Gastroesophageal sphincter (tissue), 4 donors: Measurements from ENCODE around the gene TMEM135. TPM values are rescaled to one million over a fixed set of nuclear protein-coding genes. Genes with fewer than 3 reads are reported as not detected.

Experiments used
- ATAC-seq: fragments of 150-250 bp; one replicate; pipeline ENCODE4 v1.9.1; 2016; ENCODE audit warnings: mild to moderate bottlenecking, moderate library complexity
- H3K27ac ChIP-seq, 4 donors: fragments of 200-600 bp; sonication (generic) in 3 of 4; 1 replicate in 3 of 4; 2 replicates in 1 of 4; pipeline ENCODE4 v1.5.1; 2016 to 2019
- H3K27me3 ChIP-seq: fragments of 200-600 bp; sonication (generic); one replicate; pipeline ENCODE4 v1.5.1; 2019
- H3K36me3 ChIP-seq, 2 donors: fragments of 200-600 bp; sonication (generic); one replicate each; pipeline ENCODE4 v1.5.1; 2019; ENCODE audit warnings: control low read depth in 1 of 2
- H3K4me1 ChIP-seq, 3 donors: fragments of 200-600 bp; sonication (generic); 1 replicate in 2 of 3; 2 replicates in 1 of 3; pipeline ENCODE4 v1.5.1; 2016 to 2019; ENCODE audit warnings: control low read depth in 2 of 3
- H3K4me3 ChIP-seq, 2 donors: fragments of 200-600 bp; sonication (generic); one replicate each; pipeline ENCODE4 v1.5.1; 2019; ENCODE audit warnings: mild to moderate bottlenecking in 1 of 2, moderate library complexity in 1 of 2
- H3K9me3 ChIP-seq, 3 donors: fragments of 200-600 bp; sonication (generic); one replicate each; pipeline ENCODE4 v1.5.1; 2017 to 2019; ENCODE audit warnings: control low read depth in 2 of 3
- CTCF ChIP-seq, 4 experiments: fragments of 200-600 bp in 2 of 4; fragments of 450-650 bp in 2 of 4; sonication (generic) in 1 of 4; IDR thresholded peaks; one replicate each; pipeline ENCODE4 v1.5.1; 2017 to 2019; ENCODE audit warnings: antibody characterized with exemption in 4 of 4, mild to moderate bottlenecking in 2 of 4, moderate library complexity in 2 of 4
- EP300 ChIP-seq: sonication (generic); formaldehyde crosslinking; IDR thresholded peaks from one replicate; pipeline ENCODE4 v1.6.1; 2017; ENCODE audit warnings: antibody characterized with exemption, mild to moderate bottlenecking
- POLR2A ChIP-seq, 2 donors: fragments of 450-650 bp; IDR thresholded peaks; one replicate each; pipeline ENCODE4 v1.6.1; 2017; ENCODE audit warnings: antibody characterized with exemption in 2 of 2, mild to moderate bottlenecking in 2 of 2, moderate library complexity in 1 of 2
- POLR2AphosphoS5 ChIP-seq: sonication (generic); formaldehyde crosslinking; IDR thresholded peaks from one replicate; pipeline ENCODE4 v1.6.1; 2017; ENCODE audit warnings: antibody characterized with exemption
- WGBS, 2 donors: methylation state at CpG; one replicate each; pipeline ENCODE4 v1.1.5; 2018; ENCODE audit warnings: low coverage in 1 of 2; 5-methylcytosine and 5-hydroxymethylcytosine counted together
- total RNA-seq, 4 donors: library from RNA; depleted of rRNA; stranded (reverse); fragments of >200 nt; gene quantifications; one replicate each; pipeline ENCODE4 v1.1.0, GENCODE V29; 2016

The TMEM135 gene
- total RNA-seq, 4 donors from 2014 or later = 9.6 to 25.7 (median 17.0) TPM

DNA sequence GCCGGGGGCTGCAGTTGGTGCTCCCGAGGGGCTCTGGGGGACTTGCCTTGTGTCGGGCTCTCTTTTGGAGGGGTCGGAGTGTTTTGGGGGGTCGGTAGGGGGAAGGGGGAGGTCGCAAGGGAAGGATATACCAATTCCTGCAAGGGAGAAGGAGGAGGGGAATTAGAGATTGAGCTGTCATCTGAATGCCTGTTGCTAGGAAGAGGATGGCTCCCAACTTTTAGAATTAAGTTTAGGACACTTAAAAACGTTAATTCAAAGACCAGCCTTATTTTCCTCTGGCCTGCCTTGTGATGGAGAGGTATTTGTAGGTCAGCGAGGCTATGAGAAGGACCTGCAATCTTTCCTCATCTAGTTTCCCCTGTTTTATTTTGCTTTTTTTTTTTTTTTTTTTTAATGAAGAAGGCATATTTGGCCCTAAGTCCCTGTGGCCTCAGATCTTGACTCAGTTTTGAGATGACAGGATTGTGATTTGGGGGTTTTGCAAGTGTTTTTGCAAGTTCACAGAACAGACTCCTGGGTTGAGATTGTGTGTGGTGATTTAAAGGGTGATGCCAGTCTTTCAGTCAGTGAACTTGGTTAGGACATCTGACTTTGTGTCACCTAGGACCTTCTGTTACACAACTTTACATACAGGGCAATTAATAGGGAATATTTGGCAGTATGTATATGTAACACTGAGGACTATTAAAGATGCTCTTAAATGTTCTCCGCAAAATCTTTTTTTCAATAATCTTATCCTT, 672 bp downstream of the TMEM135 start:
- 17 to 23% methylated on average over 3 to 4 of the region's 9 CpGs for WGBS, 2 donors
- Histone ChIP-seq H3K36me3 (peaks cover 0 to 6% of the 10 kb centered on the region in 2 donors), H3K9me3 (no peaks in the 10 kb centered on the region), H3K4me3 (peak overlapping the region; percentile 64 to 86), H3K27me3 (no peaks in the 10 kb centered on the region), H3K27ac (peak overlapping the region; percentile 13 to 91 (median 90)), H3K4me1 (peaks cover 3 to 44% (median 5%) of the 10 kb centered on the region in 3 donors)
- no peak for ATAC-seq
- TF ChIP-seq EP300 (no peak), CTCF (IDR thresholded peaks at IDR 0.05) (no peak), POLR2A (IDR thresholded peaks at IDR 0.05) (no peak)

DNA sequence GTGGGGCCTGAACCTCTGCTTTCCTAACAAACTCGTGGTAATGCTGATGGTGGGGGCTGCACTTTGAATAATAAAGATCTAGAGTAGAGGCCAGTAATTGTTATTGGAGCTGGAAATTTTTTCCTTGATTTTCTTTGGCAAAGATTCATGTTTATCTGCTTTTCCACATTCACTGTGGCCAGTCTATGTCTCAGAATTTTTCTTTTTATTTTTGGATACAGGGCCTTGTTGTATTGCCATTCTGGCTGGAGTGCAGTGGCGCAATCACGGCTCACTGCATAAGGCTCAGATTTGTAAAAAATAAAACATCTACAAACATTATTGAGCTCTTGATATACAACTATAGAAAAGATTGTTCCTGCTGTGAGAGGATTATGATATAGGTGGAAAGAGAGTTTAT, 1.6 kb downstream of the TMEM135 start:
- no peaks in the 10 kb centered on the region for H3K9me3 ChIP-seq
- peaks cover 3 to 44% (median 5%) of the 10 kb centered on the region in 3 donors for H3K4me1 ChIP-seq
- no peak overlapping the region for H3K27ac ChIP-seq
- no peak for ATAC-seq
- WGBS, 2 donors = 25 to 31% methylated on average over 3 of the region's 3 CpGs
- TF ChIP-seq CTCF (IDR thresholded peaks at IDR 0.05) (no peak), POLR2A (IDR thresholded peaks at IDR 0.05) (no peak), EP300 (no peak), POLR2AphosphoS5 (no peak)
- peak overlapping the region in 1 of 2 donors; percentile 86 for H3K4me3 ChIP-seq
- H3K36me3 ChIP-seq = peaks cover 0 to 10% of the 10 kb centered on the region in 2 donors
- no peaks in the 10 kb centered on the region for H3K27me3 ChIP-seq

DNA sequence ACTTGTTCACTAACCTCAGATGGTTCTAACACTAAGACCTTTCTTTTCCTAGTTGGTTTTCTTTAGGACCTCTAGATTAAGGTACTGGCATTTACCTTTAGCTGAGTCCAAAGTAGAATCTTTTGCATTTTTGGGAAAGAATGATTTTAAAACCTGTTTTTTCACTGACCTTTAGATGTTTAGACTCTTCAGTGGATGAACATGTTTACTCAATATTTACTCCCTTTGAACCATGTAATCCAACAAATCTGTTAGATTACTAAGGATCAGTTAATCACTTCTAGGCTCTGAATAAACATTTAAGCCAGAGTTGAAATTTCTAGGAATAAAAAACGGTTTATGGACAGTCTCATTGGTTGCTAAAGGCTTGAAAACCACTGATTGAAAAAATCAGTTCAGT, 6.2 kb downstream of the TMEM135 start:
- 67% methylated on average over 1 of the region's 1 CpG for WGBS, 2 donors
- Histone ChIP-seq H3K4me3 (no peak overlapping the region), H3K27ac (no peak overlapping the region), H3K4me1 (peaks cover 3 to 27% (median 5%) of the 10 kb centered on the region in 3 donors), H3K27me3 (no peaks in the 10 kb centered on the region), H3K36me3 (peaks cover 0 to 16% of the 10 kb centered on the region in 2 donors), H3K9me3 (no peaks in the 10 kb centered on the region)
- TF ChIP-seq CTCF (IDR thresholded peaks at IDR 0.05) (no peak), POLR2AphosphoS5 (no peak), EP300 (no peak), POLR2A (IDR thresholded peaks at IDR 0.05) (no peak)
- ATAC-seq = no peak

DNA sequence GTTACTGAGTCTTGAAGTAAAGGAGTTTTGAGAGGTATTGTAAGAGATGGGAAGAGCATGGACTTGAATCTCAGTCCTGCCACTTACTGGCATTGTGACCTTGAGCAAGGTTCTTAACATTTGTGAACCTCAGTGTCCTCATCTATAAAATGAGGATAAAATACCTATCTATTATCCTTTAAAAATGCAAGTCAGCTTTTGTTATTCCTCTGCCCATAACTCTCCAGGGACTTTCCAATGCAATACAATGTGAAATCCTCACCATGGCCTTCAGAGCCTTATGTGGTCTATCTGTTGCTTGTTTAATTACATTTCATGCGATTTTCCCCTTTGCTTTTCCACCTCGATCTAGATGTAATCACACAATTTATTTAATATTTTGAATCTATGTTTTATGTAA, 9.1 kb downstream of the TMEM135 start:
- no peak overlapping the region for H3K27ac ChIP-seq
- peaks cover 0 to 16% of the 10 kb centered on the region in 2 donors for H3K36me3 ChIP-seq
- TF ChIP-seq EP300 = no peak
- no peak for TF ChIP-seq CTCF (IDR thresholded peaks at IDR 0.05)
- TF ChIP-seq POLR2AphosphoS5 = no peak
- no peak for TF ChIP-seq POLR2A (IDR thresholded peaks at IDR 0.05)
- 95 to 100% methylated on average over 1 to 2 of the region's 2 CpGs for WGBS, 2 donors
- no peaks in the 10 kb centered on the region for H3K27me3 ChIP-seq
- H3K9me3 ChIP-seq = no peaks in the 10 kb centered on the region
- no peaks in the 10 kb centered on the region for H3K4me1 ChIP-seq
- ATAC-seq = no peak
- no peak overlapping the region for H3K4me3 ChIP-seq

DNA sequence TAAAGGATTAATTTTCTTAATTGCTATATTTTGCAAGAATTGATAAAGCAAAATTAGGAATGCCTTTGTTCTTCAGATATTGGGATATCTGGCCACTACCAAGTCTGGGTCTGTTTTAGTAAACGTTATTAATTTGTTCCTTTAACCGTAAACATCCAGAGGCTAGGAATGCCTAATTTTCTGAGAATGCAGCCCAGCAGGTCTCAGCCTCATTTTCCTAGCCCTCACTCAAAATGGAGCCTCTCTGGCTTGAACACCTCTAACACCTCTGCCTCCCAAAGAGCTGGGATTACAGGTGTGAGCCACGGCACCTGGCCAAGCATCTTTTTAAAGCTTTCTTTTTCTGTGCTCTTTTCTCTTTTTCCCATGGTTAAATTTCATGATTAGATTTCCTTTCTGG, 18.4 kb downstream of the TMEM135 start:
- peaks cover 0 to 5% (median 0%) of the 10 kb centered on the region in 3 donors for H3K4me1 ChIP-seq
- H3K9me3 ChIP-seq = no peaks in the 10 kb centered on the region
- ATAC-seq = no peak
- no peak overlapping the region for H3K4me3 ChIP-seq
- H3K36me3 ChIP-seq = no peaks in the 10 kb centered on the region
- H3K27me3 ChIP-seq = no peaks in the 10 kb centered on the region
- no peak for TF ChIP-seq POLR2AphosphoS5
- no peak for TF ChIP-seq EP300
- no peak for TF ChIP-seq POLR2A (IDR thresholded peaks at IDR 0.05)
- no peak for TF ChIP-seq CTCF (IDR thresholded peaks at IDR 0.05)
- 89 to 92% methylated on average over 2 to 3 of the region's 3 CpGs for WGBS, 2 donors
- H3K27ac ChIP-seq = no peak overlapping the region
